Tibial nerve (tissue), 4 donors: ENCODE results near the gene WNT9B.

Source experiments
- CTCF ChIP-seq, 5 experiments: fragments of 200-600 bp in 3 of 5; fragments of 450-650 bp in 2 of 5; sonication (generic) in 3 of 5; IDR thresholded peaks; one replicate each; pipeline ENCODE4 v1.5.1; 2016 to 2019; ENCODE audit warnings: antibody characterized with exemption in 5 of 5, mild to moderate bottlenecking in 3 of 5, moderate library complexity in 2 of 5
- EP300 ChIP-seq, 2 donors: sonication (generic); formaldehyde crosslinking; IDR thresholded peaks; one replicate each; pipeline ENCODE4 v1.6.1; 2017; ENCODE audit warnings: antibody characterized with exemption in 2 of 2, mild to moderate bottlenecking in 1 of 2

- no peak for TF ChIP-seq CTCF (IDR thresholded peaks at IDR 0.05)
- no peak for TF ChIP-seq EP300 (IDR thresholded peaks at IDR 0.05)
These were observed 80.2 kb downstream of the WNT9B start for GRCh38 chr17:46931596-46931995.
